ENCODE results near the gene ERVK3-1.
A peak's percentile ranks its signal among the peaks of the same experiment; 100 is the strongest.
"Not testable (repeated sequence)": the region's sequence is repeated elsewhere in the genome, so short reads cannot be mapped to it uniquely, and the experiment has no call there.

The ERVK3-1 gene

GRCh38 chr19:58305065-58305931 lies at the start of gene ERVK3-1:
Gene ERVK3-1 (plus strand): TSS chr19:58305377. CDS start chr19:58312169, 6,792 bp downstream.
- DNase-seq: peak; percentile 84 to 94 (median 92)

- DNase-seq: not testable (repeated sequence)
Observed at GRCh38 chr19:58258259-58258658, 46.9 kb upstream of the ERVK3-1 start.

- DNase-seq: no peak
Observed at GRCh38 chr19:58261600-58261967, 43.6 kb upstream of the ERVK3-1 start.

GRCh38 chr19:58261968-58262921 lies 42.9 kb upstream of the ERVK3-1 start:
- DNase-seq: peak in 1 of 6 experiments; percentile 2

GRCh38 chr19:58262922-58263296 lies 42.3 kb upstream of the ERVK3-1 start:
- DNase-seq: no peak

GRCh38 chr19:58265100-58265499 lies 40.1 kb upstream of the ERVK3-1 start:
- no peak for DNase-seq

GRCh38 chr19:58268344-58268743 lies 36.8 kb upstream of the ERVK3-1 start:
- no peak for DNase-seq

- DNase-seq: no peak
Observed at GRCh38 chr19:58274771-58275201, 30.4 kb upstream of the ERVK3-1 start.

- no peak for DNase-seq
Observed at GRCh38 chr19:58275564-58275963, 29.6 kb upstream of the ERVK3-1 start.

GRCh38 chr19:58277197-58277596 lies 28.0 kb upstream of the ERVK3-1 start:
- DNase-seq: no peak

GRCh38 chr19:58277748-58278540 lies 27.2 kb upstream of the ERVK3-1 start:
- DNase-seq: no peak

GRCh38 chr19:58278541-58279041 lies 26.6 kb upstream of the ERVK3-1 start, which contains the start of gene ZNF8:
Gene ZNF8 (plus strand): TSS chr19:58278955. CDS start chr19:58279082, 127 bp downstream.
- DNase-seq: peak; percentile 88 to 96 (median 90)

GRCh38 chr19:58279042-58279924 lies 25.9 kb upstream of the ERVK3-1 start:
- peak in 5 of 6 experiments; percentile 16 to 53 (median 28) for DNase-seq

GRCh38 chr19:58279925-58280316 lies 25.3 kb upstream of the ERVK3-1 start:
- DNase-seq: no peak

GRCh38 chr19:58284199-58284598 lies 21.0 kb upstream of the ERVK3-1 start:
- no peak for DNase-seq

- DNase-seq: no peak
Observed at GRCh38 chr19:58291943-58292342, 13.2 kb upstream of the ERVK3-1 start.

- no peak for DNase-seq
Observed at GRCh38 chr19:58294743-58295374, 10.3 kb upstream of the ERVK3-1 start.

- DNase-seq: no peak
Observed at GRCh38 chr19:58296104-58296503, 9.1 kb upstream of the ERVK3-1 start.

GRCh38 chr19:58300620-58301019 lies 4.6 kb upstream of the ERVK3-1 start:
- DNase-seq: no peak

GRCh38 chr19:58304255-58304654 lies 922 bp upstream of the ERVK3-1 start:
- no peak for DNase-seq

GRCh38 chr19:58304748-58305064 lies 471 bp upstream of the ERVK3-1 start:
- DNase-seq: no peak

All from stimulated activated naive CD4-positive, alpha-beta T cell (primary cell).